Right kidney (tissue), 1 donor: ENCODE results near the gene UBE2D4.

Experiments
- DNase-seq: peaks from one replicate; pipeline ENCODE4 v3.0.0-alpha.2; 2016

Gene UBE2D4

GRCh38 chr7:43906331-43907010 lies 19.8 kb upstream of the UBE2D4 start, which contains the start of gene URGCP:
Gene URGCP, minus strand, starts transcription at chr7:43906596. Its CDS starts 21 bp downstream, at chr7:43906575.
- DNase-seq = peak; percentile 57

GRCh38 chr7:43914795-43915194 lies 11.4 kb upstream of the UBE2D4 start:
- DNase-seq = no peak

GRCh38 chr7:43915907-43916306 lies 10.3 kb upstream of the UBE2D4 start:
- no peak for DNase-seq

GRCh38 chr7:43921423-43921822 lies 4.8 kb upstream of the UBE2D4 start:
- no peak for DNase-seq

- no peak for DNase-seq
These were observed 3.5 kb upstream of the UBE2D4 start for GRCh38 chr7:43922726-43923125.

- DNase-seq = no peak
These were observed 525 bp downstream of the UBE2D4 start for GRCh38 chr7:43926798-43927123.

- no peak for DNase-seq
These were observed 1.6 kb downstream of the UBE2D4 start for GRCh38 chr7:43927810-43928209.

GRCh38 chr7:43929529-43930457 lies 3.6 kb downstream of the UBE2D4 start:
- no peak for DNase-seq

GRCh38 chr7:43931346-43931745 lies 5.1 kb downstream of the UBE2D4 start:
- DNase-seq = no peak

GRCh38 chr7:43933902-43934560 lies 7.8 kb downstream of the UBE2D4 start:
- DNase-seq = no peak

GRCh38 chr7:43937444-43937843 lies 11.2 kb downstream of the UBE2D4 start:
- DNase-seq = no peak

GRCh38 chr7:43938892-43939482 lies 12.8 kb downstream of the UBE2D4 start:
- DNase-seq = no peak

GRCh38 chr7:43942250-43942649 lies 16.0 kb downstream of the UBE2D4 start:
- no peak for DNase-seq

- no peak for DNase-seq
These were observed 16.8 kb downstream of the UBE2D4 start for GRCh38 chr7:43942997-43943396.

GRCh38 chr7:43943417-43944187 lies 17.4 kb downstream of the UBE2D4 start:
- DNase-seq = no peak

GRCh38 chr7:43944286-43944685 lies 18.1 kb downstream of the UBE2D4 start:
- DNase-seq = no peak

- no peak for DNase-seq
These were observed 25.8 kb downstream of the UBE2D4 start for GRCh38 chr7:43952028-43952427.

- DNase-seq = no peak
These were observed 26.8 kb downstream of the UBE2D4 start for GRCh38 chr7:43953071-43953470.

GRCh38 chr7:43954524-43955228 lies 28.4 kb downstream of the UBE2D4 start:
- DNase-seq = no peak

GRCh38 chr7:43956027-43956426 lies 29.8 kb downstream of the UBE2D4 start:
- no peak for DNase-seq

- DNase-seq = no peak
These were observed 34.7 kb downstream of the UBE2D4 start for GRCh38 chr7:43960933-43961332.
